Kidney (tissue), 14 donors: ENCODE data around the gene ISYNA1. TPM values are rescaled to one million over a fixed set of nuclear protein-coding genes. Genes with fewer than 3 reads are reported as not detected.

Experiments
- DNase-seq, 5 donors: peaks; one replicate each; pipeline ENCODE4 v3.0.0-alpha.2; 2013 to 2020
- FAIRE-seq: peaks from 2 replicates; lab custom pipeline; 2012; peaks lifted over from hg19 to GRCh38; lab: Jason Lieb, UNC
- H3K27ac ChIP-seq, 2 donors: one replicate each; pipeline ENCODE4 v1.7.0; 2013; ENCODE audit warnings: low read depth in 2 of 2, low read length in 2 of 2, inconsistent platforms in 1 of 2
- H3K27me3 ChIP-seq: one replicate; pipeline ENCODE4 v1.7.1; 2013; ENCODE audit warnings: low read length, inconsistent platforms; ENCODE audit not compliant: control insufficient read depth, insufficient read depth
- H3K36me3 ChIP-seq, 3 donors: one replicate each; pipeline versions ENCODE4 v1.7.0 to v1.7.1; 2013; ENCODE audit warnings: low read length in 3 of 3, control low read depth in 1 of 3, inconsistent platforms in 1 of 3; ENCODE audit not compliant: insufficient read depth in 3 of 3, control insufficient read depth in 2 of 3
- H3K4me1 ChIP-seq, 3 donors: one replicate each; pipeline versions ENCODE4 v1.7.0 to v1.7.1; 2013; ENCODE audit warnings: low read length in 3 of 3, inconsistent platforms in 1 of 3, low read depth in 1 of 3; ENCODE audit not compliant: control insufficient read depth in 2 of 3, insufficient read depth in 2 of 3
- H3K4me3 ChIP-seq, 3 donors: one replicate each; pipeline versions ENCODE4 v1.7.0 to v1.8.1; 2013; ENCODE audit warnings: low read length in 3 of 3, control low read depth in 1 of 3, inconsistent platforms in 1 of 3
- H3K9ac ChIP-seq, 3 donors: one replicate each; pipeline versions ENCODE4 v1.7.0 to v1.7.1; 2013; ENCODE audit warnings: low read length in 3 of 3, control low read depth in 1 of 3, inconsistent platforms in 1 of 3
- H3K9me3 ChIP-seq, 3 donors: one replicate each; pipeline versions ENCODE4 v1.7.0 to v1.7.1; 2013; ENCODE audit warnings: low read length in 3 of 3, control low read depth in 1 of 3, inconsistent platforms in 1 of 3; ENCODE audit not compliant: control insufficient read depth in 2 of 3, insufficient read depth in 1 of 3
- CTCF ChIP-seq: IDR thresholded peaks from 3 replicates; pipeline ENCODE4 v1.5.1; 2012; ENCODE audit warnings: mild to moderate bottlenecking, moderate library complexity, borderline replicate concordance; ENCODE audit not compliant: insufficient read depth; ENCODE audit errors: extremely low read depth
- intact Hi-C: fragments of 100-400 bp; cut with DNase I; formaldehyde crosslinking; loops from one replicate; pipeline ENCODE4 v1.11.1; 2022
- polyA plus RNA-seq: library from polyadenylated mRNA; stranded (reverse); fragments of 350-450 nt; fragmentation: Illumina TruSeq; extraction: RNeasy Lipid Tissue Mini Kit (QIAGEN cat#74804); gene quantifications from one replicate; pipeline ENCODE4 v1.2.3, GENCODE V29; 2014; ENCODE audit warnings: low read depth, low replicate concordance; ENCODE audit not compliant: insufficient read depth
- total RNA-seq: library from RNA; stranded (reverse); fragmentation: NEBNext Ultra II Directional; extraction: Animal tissue kit (Norgen Biotek cat#: 25700); gene quantifications from one replicate; pipeline ENCODE4 v1.2.1, GENCODE V29; 2021
- donor health status: control.
- donor health status: control.
- donor health status: control.
- donor health status: control.
- donor health status: control.
- donor health status: DM: yes; HTN: yes; CAD: no.
- donor health status: Normal renal cell carcinoma (clear cell type).

ISYNA1 gene
- total and polyA plus RNA-seq, 2 donors from 2014 or later, result 68.6 to 101 TPM

GRCh38 chr19:18477042-18477779 is 39.3 kb upstream of the ISYNA1 start:
- no peaks in the 10 kb centered on the region for H3K36me3 ChIP-seq
- no peaks in the 10 kb centered on the region for H3K9me3 ChIP-seq
- no peak overlapping the region for H3K9ac ChIP-seq
- DNase-seq (no peak), FAIRE-seq (no peak)
- intact Hi-C loops, result no loop called here
- H3K27ac ChIP-seq, result no peak overlapping the region
- no peak for TF ChIP-seq CTCF
- H3K27me3 ChIP-seq, result no peaks in the 10 kb centered on the region
- H3K4me1 ChIP-seq, result peaks cover 0 to 47% (median 26%) of the 10 kb centered on the region in 3 donors
- no peak overlapping the region for H3K4me3 ChIP-seq

GRCh38 chr19:18476507-18477041 is 38.6 kb upstream of the ISYNA1 start:
- FAIRE-seq, result no peak
- Histone ChIP-seq H3K9me3 (no peaks in the 10 kb centered on the region), H3K4me1 (peaks cover 0 to 47% (median 26%) of the 10 kb centered on the region in 3 donors), H3K9ac (no peak overlapping the region), H3K27me3 (no peaks in the 10 kb centered on the region), H3K4me3 (no peak overlapping the region), H3K36me3 (no peaks in the 10 kb centered on the region), H3K27ac (no peak overlapping the region)
- no peak for DNase-seq
- no peak for TF ChIP-seq CTCF
- intact Hi-C loops, result no loop called here

- no peak for DNase-seq
- no peaks in the 10 kb centered on the region for H3K27me3 ChIP-seq
- H3K9ac ChIP-seq, result no peak overlapping the region
- no peak overlapping the region for H3K4me3 ChIP-seq
- no peaks in the 10 kb centered on the region for H3K36me3 ChIP-seq
- no peaks in the 10 kb centered on the region for H3K9me3 ChIP-seq
- no peak for TF ChIP-seq CTCF
- intact Hi-C loops, result no loop called here
- FAIRE-seq, result no peak
- H3K27ac ChIP-seq, result no peak overlapping the region
- peaks cover 0 to 43% (median 23%) of the 10 kb centered on the region in 3 donors for H3K4me1 ChIP-seq
These were observed 37.9 kb upstream of the ISYNA1 start for GRCh38 chr19:18475762-18476331.
